Measurements from ENCODE around the gene CCDC6.
"Not testable (repeated sequence)": the region's sequence is repeated elsewhere in the genome, so short reads cannot be mapped to it uniquely, and the experiment has no call there.

Gene CCDC6

GRCh38 chr10:59880971-59881510 is 25.3 kb downstream of the CCDC6 start:
- peak; percentile 36 to 79 (median 62) for DNase-seq (ENCODE audit: low read depth in 3 of 3)

DNA sequence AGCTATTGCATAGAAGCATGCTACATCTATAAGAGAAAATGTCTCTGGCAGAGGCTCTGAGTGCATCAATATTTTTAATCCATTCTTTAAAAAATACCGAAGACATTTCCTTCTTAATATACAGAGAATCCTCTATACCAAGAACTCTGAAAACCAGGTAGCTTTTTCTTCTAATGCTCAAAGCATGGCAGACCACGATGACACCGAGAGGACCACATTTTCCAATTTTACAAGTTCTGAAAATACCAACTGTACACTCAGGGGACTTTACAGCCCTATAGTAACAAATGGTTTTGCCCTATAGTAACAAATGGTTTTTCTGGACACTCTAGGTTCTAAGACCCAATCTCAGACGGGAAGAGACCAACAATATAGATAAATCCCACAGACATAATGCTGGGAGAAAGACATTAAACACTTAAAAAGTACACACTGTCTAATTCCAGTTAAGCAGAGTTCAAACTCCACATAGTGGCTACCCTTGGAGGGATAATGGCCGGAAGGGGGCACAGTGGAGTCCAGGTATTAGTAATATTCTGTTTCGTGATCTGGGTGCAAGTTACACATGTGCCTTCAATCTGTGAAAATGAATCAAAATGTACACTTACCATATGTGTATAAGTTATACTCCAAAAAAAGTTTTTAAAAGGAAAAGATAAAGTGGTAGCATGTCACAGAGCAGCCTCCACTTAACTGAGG is 26.2 kb downstream of the CCDC6 start:
- DNase-seq (ENCODE audit: low read depth in 3 of 3) = no peak

DNA sequence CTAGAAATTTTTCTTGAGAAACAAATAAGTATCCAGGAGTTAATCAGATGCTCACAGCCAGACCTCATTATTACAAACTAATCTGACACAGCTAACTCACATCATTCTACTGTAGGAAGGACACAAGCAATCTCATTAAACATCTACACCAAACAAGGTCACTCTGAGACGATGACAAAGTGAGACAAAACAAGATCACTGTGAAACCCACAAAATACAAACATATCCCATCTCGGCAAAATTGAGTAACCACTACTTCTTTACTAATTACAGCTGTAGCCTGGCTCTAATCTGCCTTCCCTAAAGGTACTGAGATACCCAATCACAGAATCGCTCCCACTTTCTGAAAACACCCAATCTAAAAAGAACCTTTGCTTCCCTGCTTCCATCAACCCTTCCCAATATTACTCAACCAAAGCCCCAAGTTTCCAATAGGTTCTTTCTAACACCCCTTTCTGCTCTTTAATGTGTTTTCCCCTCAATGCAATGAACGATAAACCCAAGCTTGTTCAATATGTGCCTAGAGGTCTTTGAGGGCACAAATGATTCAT is 26.9 kb downstream of the CCDC6 start:
- DNase-seq (ENCODE audit: low read depth in 3 of 3) = no peak

- no peak for DNase-seq (ENCODE audit: low read depth in 3 of 3)
These were observed 27.4 kb downstream of the CCDC6 start for GRCh38 chr10:59878915-59879314.

GRCh38 chr10:59878289-59878688 is 28.1 kb downstream of the CCDC6 start:
- DNase-seq (ENCODE audit: low read depth in 3 of 3) = no peak

DNA sequence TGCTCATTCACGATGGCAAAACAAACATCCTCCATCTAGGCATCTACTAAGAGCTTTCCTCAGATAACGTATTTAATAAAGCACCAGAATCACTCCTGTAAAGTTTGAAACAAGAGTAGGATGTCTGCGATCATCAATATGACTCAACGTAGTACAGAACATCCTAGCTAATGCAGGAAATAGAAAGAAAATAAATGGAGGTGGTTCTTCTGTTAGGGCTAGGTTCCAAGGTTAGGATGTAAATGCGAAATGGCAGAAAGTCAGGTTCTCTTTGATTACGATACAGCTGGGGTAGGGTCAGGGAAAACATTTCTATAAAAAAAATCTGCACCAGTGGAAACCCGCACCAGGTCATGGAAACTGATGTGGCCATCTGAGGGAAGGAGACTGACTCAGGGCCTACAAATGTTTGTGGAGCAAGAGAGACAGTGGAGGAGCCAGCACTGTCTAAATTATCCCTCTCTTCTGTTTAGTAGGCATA is 29.1 kb downstream of the CCDC6 start:
- no peak for DNase-seq (ENCODE audit: low read depth in 3 of 3)

DNA sequence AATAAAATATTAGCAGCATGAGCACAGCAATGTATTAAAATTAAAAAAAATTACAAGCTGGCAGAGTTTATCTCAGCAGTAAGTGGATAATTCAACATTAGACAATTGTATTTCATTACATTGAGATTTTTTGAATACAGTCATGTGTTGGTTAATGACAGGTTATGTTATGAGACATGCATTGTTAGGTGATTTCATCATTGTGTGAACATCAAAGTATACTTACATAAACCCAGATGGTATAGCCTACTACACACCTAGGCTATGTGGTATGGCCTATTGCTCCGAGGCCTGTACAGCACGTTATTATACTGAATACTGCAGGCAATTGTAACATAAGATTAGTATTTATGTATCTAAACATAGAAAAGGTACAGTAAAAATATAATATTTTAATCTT is 29.7 kb downstream of the CCDC6 start:
- DNase-seq (ENCODE audit: low read depth in 3 of 3) = no peak

DNA sequence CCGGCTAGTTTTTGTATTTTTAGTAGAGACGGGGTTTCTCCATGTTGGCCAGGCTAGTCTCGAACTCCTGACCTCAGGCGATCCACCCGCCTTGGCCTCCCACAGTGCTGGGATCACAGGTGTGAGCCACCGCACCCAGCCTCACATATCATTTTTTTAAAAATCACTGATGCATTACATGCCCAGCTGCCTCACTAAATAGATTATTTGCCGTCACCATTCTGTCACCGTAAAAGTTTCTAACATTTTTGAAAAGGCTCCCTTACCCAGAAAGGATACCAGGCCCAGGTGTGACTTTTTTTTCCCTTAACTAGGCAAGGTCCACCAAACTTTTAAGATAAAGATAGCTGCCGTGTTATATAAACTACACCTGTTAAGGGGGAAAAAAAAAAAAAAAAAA is 30.1 kb downstream of the CCDC6 start:
- DNase-seq (ENCODE audit: low read depth in 3 of 3) = not testable (repeated sequence)

DNA sequence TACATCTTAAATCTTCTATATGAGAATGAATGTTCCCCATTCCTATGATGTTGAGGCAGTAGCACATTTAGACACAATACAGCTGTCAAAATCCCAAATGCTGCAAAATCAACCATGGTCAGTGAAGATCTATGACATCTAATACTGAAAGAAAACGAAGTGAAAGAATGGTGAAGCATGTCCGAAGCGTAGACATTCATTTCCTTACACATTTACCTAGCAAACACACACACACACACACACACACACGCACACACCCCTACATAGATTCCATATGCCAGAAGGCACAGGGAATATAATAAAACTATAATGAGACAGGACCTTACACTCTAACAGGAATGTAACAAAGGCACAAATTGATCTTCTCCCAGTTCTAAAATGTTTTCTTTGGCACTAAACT is 32.5 kb downstream of the CCDC6 start:
- no peak for DNase-seq (ENCODE audit: low read depth in 3 of 3)

DNA sequence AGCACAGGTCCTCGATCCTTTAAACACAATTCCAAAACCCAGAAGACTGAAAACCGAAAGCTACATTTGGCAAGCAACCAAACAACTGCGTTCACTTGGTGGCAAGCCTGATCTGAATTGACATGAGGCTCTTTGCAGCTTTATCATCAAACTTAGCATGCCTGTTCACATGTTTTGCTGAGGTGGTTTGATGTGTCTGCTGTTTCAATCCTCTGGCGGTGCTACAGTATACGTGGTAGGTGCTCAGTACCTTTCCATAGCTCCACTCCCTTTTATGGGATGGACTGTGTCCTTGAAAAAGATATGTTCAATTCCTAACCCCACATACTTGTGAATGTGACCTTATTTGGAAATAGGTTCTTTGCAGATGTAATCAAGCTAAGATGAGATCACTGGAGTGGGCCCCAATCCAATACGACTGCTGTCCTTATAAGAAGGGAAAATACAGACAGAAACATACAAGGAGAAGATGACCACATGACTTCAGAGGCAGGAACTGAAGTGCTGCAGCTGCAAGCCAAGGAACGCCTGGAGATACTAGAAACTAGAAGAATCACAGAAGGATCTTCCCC is 33.4 kb downstream of the CCDC6 start:
- DNase-seq (ENCODE audit: low read depth in 3 of 3) = no peak

- DNase-seq (ENCODE audit: low read depth in 3 of 3) = no peak
These were observed 36.2 kb downstream of the CCDC6 start for GRCh38 chr10:59870152-59870551.

DNA sequence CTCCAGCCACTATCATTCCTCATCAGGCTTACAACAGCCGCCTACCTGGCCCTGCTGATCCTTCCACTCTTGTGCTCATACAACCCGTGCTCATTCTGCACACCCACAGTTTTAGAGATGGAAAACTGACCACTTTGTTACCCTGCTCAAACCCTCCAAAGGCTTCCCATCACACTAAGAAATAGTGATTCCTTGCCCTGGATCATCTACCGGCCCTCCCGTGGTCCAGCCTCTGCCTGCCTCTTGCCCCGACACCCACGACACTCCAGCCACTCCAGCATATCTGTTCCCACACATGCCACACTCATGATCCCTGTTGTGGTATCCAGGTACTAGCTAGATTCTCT is 36.8 kb downstream of the CCDC6 start:
- DNase-seq (ENCODE audit: low read depth in 3 of 3) = no peak

- DNase-seq (ENCODE audit: low read depth in 3 of 3) = no peak
These were observed 37.4 kb downstream of the CCDC6 start for GRCh38 chr10:59868696-59869593.

DNA sequence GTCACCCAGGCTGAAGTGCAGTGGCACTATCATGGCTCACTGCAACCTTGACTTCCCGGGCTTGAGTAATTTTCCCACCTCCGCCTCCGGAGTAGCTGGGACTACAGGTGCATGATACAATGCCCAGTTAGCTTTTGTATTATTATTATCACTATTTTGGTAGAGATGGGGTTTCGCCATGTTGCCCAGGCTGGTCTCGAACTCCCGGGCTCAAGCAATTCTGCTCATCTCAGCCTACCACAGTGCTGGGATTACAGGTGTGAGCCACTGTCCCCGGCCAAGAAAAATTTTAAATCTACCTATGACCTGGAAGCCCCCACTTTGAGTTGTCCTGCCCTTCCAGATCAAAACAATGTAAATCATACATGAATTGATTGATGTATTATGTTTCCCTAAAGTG is 38.8 kb downstream of the CCDC6 start:
- no peak for DNase-seq (ENCODE audit: low read depth in 3 of 3)

DNA sequence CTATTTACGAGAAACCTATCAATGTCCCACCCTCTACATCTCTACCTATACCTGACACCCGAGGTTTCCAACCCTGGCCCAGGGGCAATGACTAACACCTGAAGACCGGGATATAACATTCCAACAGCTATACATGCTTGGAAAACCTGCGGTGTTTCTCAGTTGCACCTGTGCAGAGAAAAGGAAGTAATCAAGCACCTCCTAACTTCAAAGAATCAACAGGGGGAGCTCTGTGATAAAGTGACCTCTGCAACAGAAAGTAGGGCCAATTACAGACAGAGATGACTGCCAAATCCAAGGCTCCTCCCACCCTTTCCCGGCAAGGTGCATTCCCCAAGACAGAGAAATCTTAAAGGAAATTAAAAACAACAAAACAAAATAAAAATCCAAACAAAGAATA is 41.3 kb downstream of the CCDC6 start:
- no peak for DNase-seq (ENCODE audit: low read depth in 3 of 3)

DNA sequence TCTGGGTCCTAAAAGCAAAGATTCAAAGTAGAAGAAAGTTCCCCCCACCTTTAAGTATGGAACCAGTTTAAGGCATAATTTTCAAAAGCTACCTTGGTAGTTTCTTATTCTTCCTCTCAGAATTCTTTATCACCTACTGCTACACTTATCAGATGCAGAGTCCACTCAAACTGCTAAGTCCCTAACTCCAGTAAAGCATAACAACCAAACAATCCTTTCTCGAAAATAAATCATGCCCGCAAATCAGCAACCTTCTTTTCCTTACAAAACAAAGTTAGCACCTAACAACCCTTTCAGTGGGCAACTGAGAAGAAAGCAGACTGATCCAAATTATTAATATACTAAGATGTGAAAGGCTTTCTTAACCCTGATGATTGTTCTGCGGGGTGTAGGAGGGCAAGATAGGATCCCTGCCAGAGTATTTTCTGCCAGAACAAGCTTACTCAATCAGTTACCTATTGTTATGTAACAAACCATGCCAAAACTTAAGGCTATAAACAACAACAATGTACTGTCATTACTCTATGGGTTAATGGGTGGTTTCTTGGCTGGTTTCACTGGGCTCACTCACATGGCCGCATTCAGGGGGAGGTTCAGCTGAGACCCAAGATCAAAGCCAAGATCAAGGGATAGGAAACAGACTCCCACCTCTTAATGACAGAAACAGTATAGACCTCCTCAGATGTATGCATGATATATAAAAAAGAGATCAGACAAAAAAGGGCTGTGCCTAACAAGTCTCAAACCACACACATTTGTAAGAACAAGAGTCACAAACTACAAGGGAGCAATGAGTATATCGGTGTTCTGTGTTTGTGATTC is 42.0 kb downstream of the CCDC6 start:
- no peak for DNase-seq (ENCODE audit: low read depth in 3 of 3)

GRCh38 chr10:59859570-59859969 is 46.8 kb downstream of the CCDC6 start:
- DNase-seq (ENCODE audit: low read depth in 3 of 3) = no peak

DNA sequence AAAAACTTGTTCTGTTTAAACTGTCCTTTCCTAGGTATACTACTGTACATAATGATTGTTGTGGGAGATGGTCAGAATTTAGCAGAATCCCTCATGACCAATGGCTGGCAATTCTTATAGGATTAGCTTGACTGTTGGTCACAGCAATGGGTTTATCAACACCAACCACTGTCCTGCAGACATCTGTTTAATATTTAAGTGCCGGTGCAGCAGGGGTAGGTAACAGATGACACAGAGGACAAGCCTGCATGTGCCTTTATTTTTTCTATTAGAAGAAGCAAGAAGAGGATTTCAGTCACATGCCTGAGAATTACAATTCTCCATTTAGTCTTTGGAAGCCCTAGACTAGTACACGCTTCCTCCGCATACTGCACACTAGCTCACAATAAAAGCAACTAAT is 48.4 kb downstream of the CCDC6 start:
- no peak for DNase-seq (ENCODE audit: low read depth in 3 of 3)

GRCh38 chr10:59857049-59857448 is 49.3 kb downstream of the CCDC6 start:
- no peak for DNase-seq (ENCODE audit: low read depth in 3 of 3)

DNA sequence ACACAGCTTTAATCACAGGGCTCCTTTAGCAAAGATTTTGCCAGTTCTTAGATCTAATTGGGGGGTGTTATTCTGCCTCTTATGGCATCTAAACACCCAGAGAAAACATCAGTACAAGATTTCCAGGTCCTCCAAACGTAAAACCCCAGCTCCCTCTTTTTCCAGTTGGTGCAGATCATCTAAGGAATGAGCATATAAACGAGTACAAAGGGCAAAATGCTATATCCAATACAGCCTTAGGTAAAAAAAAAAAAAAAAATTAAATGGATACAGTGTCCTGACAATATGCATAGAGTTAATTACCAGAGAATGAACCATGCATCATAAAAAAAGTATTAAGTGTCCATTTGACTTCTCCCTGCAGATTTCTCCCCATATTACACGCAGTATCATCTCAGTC is 50.3 kb downstream of the CCDC6 start:
- DNase-seq (ENCODE audit: low read depth in 3 of 3) = no peak

DNA sequence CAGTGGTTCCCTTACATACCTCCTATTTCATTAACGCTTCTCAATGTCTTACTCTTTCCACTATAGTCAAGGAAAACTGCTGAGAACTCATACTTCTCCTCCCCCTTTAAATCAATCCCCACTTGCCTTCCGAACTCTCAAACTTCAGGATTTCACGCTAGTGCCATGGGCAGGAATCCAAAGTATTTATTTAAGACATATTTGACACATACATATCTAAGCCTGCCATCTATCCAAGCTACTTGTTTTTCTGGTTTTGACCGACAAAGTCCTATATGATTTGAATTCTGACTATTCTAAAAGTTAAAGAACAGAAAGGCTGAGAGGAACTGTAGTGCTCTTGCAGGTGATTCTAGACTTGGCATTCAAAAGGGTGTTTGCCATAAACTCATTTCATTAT is 51.8 kb downstream of the CCDC6 start:
- no peak for DNase-seq (ENCODE audit: low read depth in 3 of 3)

All from stimulated activated CD4-positive, alpha-beta T cell treated with anti-CD3 and anti-CD28 coated beads, TNF-alpha, amount 100 ng/mL, for 24 hours (primary cell).